Mononuclear cell (primary cell): Measurements from ENCODE around the gene LAMA3. TPM values are rescaled to one million over a fixed set of nuclear protein-coding genes. Genes with fewer than 3 reads are reported as not detected.

ENCODE experiments used
- H3K27me3 ChIP-seq: 2 replicates; pipeline ENCODE4 v1.6.0; 2011; ENCODE audit warnings: low read length, control low read depth; ENCODE audit not compliant: insufficient read depth
- H3K4me1 ChIP-seq: 2 replicates; pipeline ENCODE4 v1.5.1; 2011; ENCODE audit warnings: mild to moderate bottlenecking, low read length, control low read depth; ENCODE audit not compliant: insufficient read depth
- H3K4me3 ChIP-seq: 2 replicates; pipeline ENCODE4 v1.5.1; 2011; ENCODE audit warnings: mild to moderate bottlenecking, low read length, moderate library complexity
- H3K9me3 ChIP-seq: 2 replicates; pipeline ENCODE4 v1.5.1; 2011; ENCODE audit warnings: low read depth, mild to moderate bottlenecking, control low read depth, low read length
- total RNA-seq: library from RNA; depleted of rRNA; stranded (reverse); fragments of >200 nt; gene quantifications from one replicate; pipeline ENCODE4 v1.2.3, GENCODE V29; 2012

The LAMA3 gene
- total RNA-seq, 1 donor = under 0.01 TPM

- no peak overlapping the region for H3K4me3 ChIP-seq
- no peaks in the 10 kb centered on the region for H3K9me3 ChIP-seq
- no peaks in the 10 kb centered on the region for H3K4me1 ChIP-seq
- no peaks in the 10 kb centered on the region for H3K27me3 ChIP-seq
Observed at GRCh38 chr18:23816740-23817139, 127.5 kb downstream of the LAMA3 start.

- Histone ChIP-seq H3K4me3 (no peak overlapping the region), H3K9me3 (no peaks in the 10 kb centered on the region), H3K4me1 (no peaks in the 10 kb centered on the region), H3K27me3 (no peaks in the 10 kb centered on the region)
Observed at GRCh38 chr18:23819001-23819400, 129.7 kb downstream of the LAMA3 start.

GRCh38 chr18:23822590-23823385, 133.5 kb downstream of the LAMA3 start:
- Histone ChIP-seq H3K4me3 (no peak overlapping the region), H3K9me3 (no peaks in the 10 kb centered on the region), H3K4me1 (no peaks in the 10 kb centered on the region)

GRCh38 chr18:23824240-23824639, 135.0 kb downstream of the LAMA3 start:
- Histone ChIP-seq H3K27me3 (no peaks in the 10 kb centered on the region), H3K9me3 (no peaks in the 10 kb centered on the region), H3K4me1 (no peaks in the 10 kb centered on the region), H3K4me3 (no peak overlapping the region)

More at GRCh38 chr18:23822590-23823385, 133.5 kb downstream of the LAMA3 start:
- H3K27me3 ChIP-seq = no peaks in the 10 kb centered on the region

GRCh38 chr18:23824669-23825068, 135.4 kb downstream of the LAMA3 start:
- Histone ChIP-seq H3K27me3 (no peaks in the 10 kb centered on the region), H3K4me3 (no peak overlapping the region), H3K9me3 (no peaks in the 10 kb centered on the region), H3K4me1 (no peaks in the 10 kb centered on the region)

GRCh38 chr18:23825496-23825895, 136.2 kb downstream of the LAMA3 start:
- H3K4me3 ChIP-seq = no peak overlapping the region
- H3K9me3 ChIP-seq = no peaks in the 10 kb centered on the region
- no peaks in the 10 kb centered on the region for H3K4me1 ChIP-seq
- no peaks in the 10 kb centered on the region for H3K27me3 ChIP-seq

- no peaks in the 10 kb centered on the region for H3K27me3 ChIP-seq
- no peak overlapping the region for H3K4me3 ChIP-seq
- H3K4me1 ChIP-seq = no peaks in the 10 kb centered on the region
- no peaks in the 10 kb centered on the region for H3K9me3 ChIP-seq
Observed at GRCh38 chr18:23825978-23826405, 136.7 kb downstream of the LAMA3 start.

- no peaks in the 10 kb centered on the region for H3K4me1 ChIP-seq
- no peaks in the 10 kb centered on the region for H3K27me3 ChIP-seq
- H3K4me3 ChIP-seq = no peak overlapping the region
- H3K9me3 ChIP-seq = no peaks in the 10 kb centered on the region
Observed at GRCh38 chr18:23826850-23827620, 137.8 kb downstream of the LAMA3 start.

GRCh38 chr18:23827681-23828080, 138.4 kb downstream of the LAMA3 start:
- Histone ChIP-seq H3K27me3 (no peaks in the 10 kb centered on the region), H3K4me1 (no peaks in the 10 kb centered on the region)

GRCh38 chr18:23828426-23828825, 139.2 kb downstream of the LAMA3 start:
- H3K4me1 ChIP-seq = no peaks in the 10 kb centered on the region
- no peaks in the 10 kb centered on the region for H3K27me3 ChIP-seq
- H3K9me3 ChIP-seq = no peaks in the 10 kb centered on the region
- H3K4me3 ChIP-seq = no peak overlapping the region

More at GRCh38 chr18:23827681-23828080, 138.4 kb downstream of the LAMA3 start:
- H3K9me3 ChIP-seq = no peaks in the 10 kb centered on the region
- no peak overlapping the region for H3K4me3 ChIP-seq

- Histone ChIP-seq H3K9me3 (no peaks in the 10 kb centered on the region), H3K4me3 (no peak overlapping the region), H3K4me1 (peaks cover 4% of the 10 kb centered on the region), H3K27me3 (no peaks in the 10 kb centered on the region)
Observed at GRCh38 chr18:23832911-23833310, 143.7 kb downstream of the LAMA3 start.

GRCh38 chr18:23833714-23834113, 144.5 kb downstream of the LAMA3 start:
- Histone ChIP-seq H3K9me3 (no peaks in the 10 kb centered on the region), H3K27me3 (no peaks in the 10 kb centered on the region), H3K4me1 (peaks cover 7% of the 10 kb centered on the region), H3K4me3 (no peak overlapping the region)

- Histone ChIP-seq H3K27me3 (no peaks in the 10 kb centered on the region), H3K4me1 (peaks cover 7% of the 10 kb centered on the region), H3K9me3 (no peaks in the 10 kb centered on the region), H3K4me3 (no peak overlapping the region)
Observed at GRCh38 chr18:23835091-23835490, 145.8 kb downstream of the LAMA3 start.

- no peaks in the 10 kb centered on the region for H3K27me3 ChIP-seq
- H3K4me3 ChIP-seq = no peak overlapping the region
- H3K4me1 ChIP-seq = peaks cover 7% of the 10 kb centered on the region
Observed at GRCh38 chr18:23835506-23835905, 146.3 kb downstream of the LAMA3 start.

GRCh38 chr18:23837591-23837990, 148.3 kb downstream of the LAMA3 start:
- Histone ChIP-seq H3K4me3 (no peak overlapping the region), H3K27me3 (no peaks in the 10 kb centered on the region), H3K4me1 (peaks cover 7% of the 10 kb centered on the region), H3K9me3 (no peaks in the 10 kb centered on the region)

More at GRCh38 chr18:23835506-23835905, 146.3 kb downstream of the LAMA3 start:
- no peaks in the 10 kb centered on the region for H3K9me3 ChIP-seq
